Activated CD4-positive, alpha-beta T cell treated with anti-CD3 and anti-CD28 coated beads, Interleukin-2, amount 10 ng/mL, durations not matched to agents 24 days and 14 days (primary cell): Measurements from ENCODE around the gene METTL22. TPM values are rescaled to one million over a fixed set of nuclear protein-coding genes. Genes with fewer than 3 reads are reported as not detected.

Source experiments
- DNase-seq: peaks from one replicate; pipeline ENCODE4 v3.0.0; 2022
- H3K27ac Mint-ChIP-seq: one replicate; pipeline ENCODE4 v1.8.0; 2022; ENCODE audit warnings: mild to moderate bottlenecking, mixed read lengths
- H3K27me3 Mint-ChIP-seq: one replicate; pipeline ENCODE4 v1.8.0; 2022; ENCODE audit warnings: mixed read lengths
- H3K36me3 Mint-ChIP-seq: one replicate; pipeline ENCODE4 v1.8.0; 2022; ENCODE audit warnings: low read depth, mild to moderate bottlenecking, mixed read lengths
- H3K4me1 Mint-ChIP-seq: one replicate; pipeline ENCODE4 v1.8.0; 2021; ENCODE audit warnings: mixed read lengths
- H3K4me3 Mint-ChIP-seq: one replicate; pipeline ENCODE4 v1.8.0; 2022; ENCODE audit warnings: mild to moderate bottlenecking, moderate library complexity, mixed read lengths
- H3K9me3 Mint-ChIP-seq: one replicate; pipeline ENCODE4 v1.8.0; 2021; ENCODE audit warnings: mixed read lengths
- intact Hi-C: fragments of 100-400 bp; cut with micrococcal nuclease; formaldehyde crosslinking; loops from one replicate; pipeline ENCODE4 v1.15.1; 2023
- total RNA-seq: library from RNA; stranded (reverse); gene quantifications from 2 replicates; pipeline ENCODE4 v1.2.3, GENCODE V29; 2022

Gene METTL22
- total RNA-seq, 1 donor from 2014 or later: 38.4 TPM

GRCh38 chr16:8585857-8586256 is 35.6 kb upstream of the METTL22 start:
- Mint-ChIP-seq H3K4me3 (no peak overlapping the region), H3K27me3 (peaks cover 20% of the 10 kb centered on the region), H3K9me3 (no peaks in the 10 kb centered on the region), H3K4me1 (peaks cover 3% of the 10 kb centered on the region), H3K27ac (no peak overlapping the region), H3K36me3 (peaks cover 3% of the 10 kb centered on the region)
- no peak for DNase-seq
- intact Hi-C loops: no loop called here

GRCh38 chr16:8587065-8587464 is 34.4 kb upstream of the METTL22 start:
- Mint-ChIP-seq H3K4me1 (peaks cover under 1% of the 10 kb centered on the region), H3K4me3 (no peak overlapping the region), H3K27ac (no peak overlapping the region), H3K9me3 (no peaks in the 10 kb centered on the region), H3K27me3 (peaks cover 20% of the 10 kb centered on the region), H3K36me3 (peaks cover 3% of the 10 kb centered on the region)
- no peak for DNase-seq
- intact Hi-C loops: no loop called here

GRCh38 chr16:8588682-8589056 is 32.8 kb upstream of the METTL22 start:
- no peaks in the 10 kb centered on the region for H3K4me1 Mint-ChIP-seq
- H3K4me3 Mint-ChIP-seq: no peak overlapping the region
- intact Hi-C loops: no loop called here
- DNase-seq: no peak
- peaks cover 3% of the 10 kb centered on the region for H3K36me3 Mint-ChIP-seq
- no peaks in the 10 kb centered on the region for H3K9me3 Mint-ChIP-seq
- H3K27ac Mint-ChIP-seq: no peak overlapping the region
- H3K27me3 Mint-ChIP-seq: peaks cover 20% of the 10 kb centered on the region

- Mint-ChIP-seq H3K9me3 (no peaks in the 10 kb centered on the region), H3K4me1 (no peaks in the 10 kb centered on the region), H3K27ac (no peak overlapping the region), H3K27me3 (peaks cover 20% of the 10 kb centered on the region), H3K4me3 (no peak overlapping the region), H3K36me3 (peaks cover 3% of the 10 kb centered on the region)
- intact Hi-C loops: no loop called here
- DNase-seq: no peak
Observed at GRCh38 chr16:8589057-8589899, 32.2 kb upstream of the METTL22 start.

DNA sequence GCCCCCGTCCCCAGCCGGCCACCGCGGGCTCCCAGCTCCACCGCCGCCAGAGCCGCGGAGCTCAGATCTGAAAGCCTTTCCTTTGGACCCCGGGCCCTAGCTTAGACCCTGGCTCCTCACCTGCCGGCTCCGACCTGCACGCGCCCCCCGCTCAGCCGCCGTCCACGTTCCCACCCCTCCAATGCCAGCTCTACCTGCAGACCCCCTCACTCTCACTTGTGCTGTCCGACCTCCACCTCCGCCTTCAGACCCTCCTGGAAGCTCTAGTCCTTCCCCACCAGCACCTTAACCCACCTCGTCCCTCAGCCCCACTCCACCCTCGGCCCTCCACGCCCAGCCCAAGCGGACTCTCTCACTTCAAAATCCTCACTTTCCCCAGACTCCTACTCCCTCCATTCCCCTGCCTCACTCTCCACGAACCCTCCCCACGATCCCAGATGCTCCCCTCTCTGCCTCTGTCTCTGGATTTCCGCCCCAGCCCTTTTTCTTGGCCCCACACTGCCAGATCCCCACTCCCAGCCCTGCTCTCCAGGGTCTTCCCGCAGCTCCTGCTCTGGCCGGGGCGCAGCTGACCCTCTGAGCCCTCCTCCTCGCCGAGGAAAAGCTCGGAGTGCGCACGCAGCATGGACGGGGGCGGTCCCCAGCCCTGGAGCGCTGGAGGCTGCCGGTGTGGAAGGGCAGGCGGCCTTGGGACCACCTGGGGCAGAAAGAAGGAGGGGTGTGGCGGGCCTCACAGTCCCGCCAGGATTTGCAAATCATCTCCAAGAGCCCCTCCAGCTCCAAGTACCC is 31.4 kb upstream of the METTL22 start, which contains the start of gene TMEM114:
TSS of gene TMEM114 (minus strand) at position 612 of the 789 bp plus-strand sequence. CDS start 673 bp downstream, outside the sequence.
- intact Hi-C loops: no loop called here
- Mint-ChIP-seq H3K4me1 (no peaks in the 10 kb centered on the region), H3K36me3 (peaks cover 3% of the 10 kb centered on the region), H3K27ac (no peak within 1 kb of the TSS), H3K27me3 (peaks cover 20% of the 10 kb centered on the region), H3K9me3 (no peaks in the 10 kb centered on the region), H3K4me3 (no peak within 1 kb of the TSS)
- DNase-seq: no peak

DNA sequence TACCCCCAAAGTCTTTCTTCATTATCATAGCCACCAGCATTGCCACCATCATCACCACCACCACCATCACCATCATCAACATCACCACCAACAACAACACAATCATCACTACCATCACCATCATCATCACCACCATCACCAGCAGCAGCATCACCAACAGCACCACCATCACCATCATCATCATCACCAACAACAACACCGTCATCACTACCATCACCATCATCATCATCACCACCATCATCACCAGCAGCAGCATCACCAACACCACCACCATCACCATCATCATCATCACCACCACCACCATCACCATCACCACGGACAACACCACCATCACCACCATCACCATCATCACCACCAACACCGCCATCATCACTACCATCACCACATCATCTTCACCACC is 30.7 kb upstream of the METTL22 start:
- DNase-seq: no peak
- Mint-ChIP-seq H3K27me3 (peaks cover 20% of the 10 kb centered on the region), H3K27ac (no peak overlapping the region), H3K36me3 (peaks cover 3% of the 10 kb centered on the region), H3K4me1 (no peaks in the 10 kb centered on the region), H3K9me3 (no peaks in the 10 kb centered on the region), H3K4me3 (no peak overlapping the region)
- intact Hi-C loops: no loop called here

GRCh38 chr16:8591451-8591850 is 30.0 kb upstream of the METTL22 start:
- Mint-ChIP-seq H3K4me1 (no peaks in the 10 kb centered on the region), H3K27ac (no peak overlapping the region), H3K36me3 (peaks cover 3% of the 10 kb centered on the region), H3K9me3 (no peaks in the 10 kb centered on the region), H3K27me3 (peaks cover 20% of the 10 kb centered on the region), H3K4me3 (no peak overlapping the region)
- no peak for DNase-seq
- intact Hi-C loops: no loop called here

- Mint-ChIP-seq H3K36me3 (peaks cover 3% of the 10 kb centered on the region), H3K4me1 (no peaks in the 10 kb centered on the region), H3K27me3 (peaks cover 2% of the 10 kb centered on the region), H3K27ac (no peak overlapping the region), H3K9me3 (no peaks in the 10 kb centered on the region), H3K4me3 (no peak overlapping the region)
- intact Hi-C loops: no loop called here
- DNase-seq: no peak
Observed at GRCh38 chr16:8594149-8594666, 27.3 kb upstream of the METTL22 start.

GRCh38 chr16:8595783-8596182 is 25.7 kb upstream of the METTL22 start:
- no peak overlapping the region for H3K4me3 Mint-ChIP-seq
- H3K27ac Mint-ChIP-seq: no peak overlapping the region
- no peak for DNase-seq
- intact Hi-C loops: no loop called here
- no peaks in the 10 kb centered on the region for H3K27me3 Mint-ChIP-seq
- H3K4me1 Mint-ChIP-seq: no peaks in the 10 kb centered on the region
- no peaks in the 10 kb centered on the region for H3K9me3 Mint-ChIP-seq
- H3K36me3 Mint-ChIP-seq: no peaks in the 10 kb centered on the region

- Mint-ChIP-seq H3K36me3 (no peaks in the 10 kb centered on the region), H3K4me1 (no peaks in the 10 kb centered on the region), H3K9me3 (no peaks in the 10 kb centered on the region), H3K4me3 (no peak overlapping the region), H3K27ac (no peak overlapping the region), H3K27me3 (no peaks in the 10 kb centered on the region)
- DNase-seq: no peak
- intact Hi-C loops: no loop called here
Observed at GRCh38 chr16:8596581-8596980, 24.9 kb upstream of the METTL22 start.

DNA sequence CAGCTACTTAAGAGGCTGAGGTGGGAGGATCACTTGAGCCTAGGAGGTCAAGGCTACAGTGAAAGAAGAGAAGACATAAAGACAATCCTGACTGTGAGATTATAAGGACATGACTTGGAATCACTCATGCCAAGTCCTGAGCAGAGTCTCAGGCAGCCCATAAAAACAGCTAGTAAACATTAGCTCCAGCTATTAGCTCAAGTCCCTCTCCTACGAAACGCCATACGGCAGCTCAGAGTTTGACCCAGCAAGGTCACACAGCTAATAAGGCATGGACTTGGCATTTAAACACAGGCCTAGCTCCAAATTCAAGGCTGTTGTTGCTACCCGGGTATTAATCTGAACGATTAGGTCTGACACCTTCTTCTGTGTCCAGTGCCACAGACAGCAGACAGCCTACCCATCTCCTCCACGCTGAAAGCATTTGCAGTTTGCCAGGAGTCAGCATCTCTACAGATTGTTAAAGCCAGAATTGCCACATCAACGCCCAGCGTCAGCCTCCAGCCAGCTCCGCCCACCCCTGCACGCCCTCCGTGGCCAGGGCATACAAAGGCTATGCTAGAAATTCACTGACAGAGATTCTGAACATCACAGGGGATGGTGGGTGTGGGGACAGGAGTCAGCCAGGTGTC is 21.2 kb upstream of the METTL22 start:
- Mint-ChIP-seq H3K4me3 (no peak overlapping the region), H3K9me3 (no peaks in the 10 kb centered on the region), H3K4me1 (no peaks in the 10 kb centered on the region), H3K27me3 (peaks cover 1% of the 10 kb centered on the region), H3K36me3 (no peaks in the 10 kb centered on the region), H3K27ac (no peak overlapping the region)
- DNase-seq: no peak
- intact Hi-C loops: no loop called here

DNA sequence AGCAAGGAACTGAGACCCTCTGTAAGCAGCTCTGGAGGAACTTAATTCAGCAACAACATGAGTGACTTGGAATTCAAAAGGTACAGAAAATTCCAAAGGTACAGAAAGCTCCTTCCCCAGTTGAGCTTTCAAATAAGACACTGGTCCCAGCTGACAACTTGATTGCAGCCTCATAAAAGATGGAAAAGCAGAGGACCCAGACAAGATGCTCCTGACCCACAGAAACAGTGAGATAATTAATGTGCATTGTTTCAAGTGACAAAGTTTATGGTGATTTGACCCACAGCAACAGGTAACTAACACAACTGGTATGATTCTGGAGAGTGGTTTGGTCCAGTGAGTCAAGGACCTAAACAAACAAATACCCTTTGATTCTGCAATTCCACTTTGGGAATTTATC is 15.9 kb upstream of the METTL22 start:
- Mint-ChIP-seq H3K4me1 (no peaks in the 10 kb centered on the region), H3K36me3 (no peaks in the 10 kb centered on the region), H3K9me3 (no peaks in the 10 kb centered on the region), H3K27ac (no peak overlapping the region), H3K4me3 (no peak overlapping the region), H3K27me3 (peaks cover 4% of the 10 kb centered on the region)
- intact Hi-C loops: no loop called here
- DNase-seq: no peak

- DNase-seq: no peak
- intact Hi-C loops: no loop called here
- H3K27me3 Mint-ChIP-seq: peaks cover 4% of the 10 kb centered on the region
- H3K4me1 Mint-ChIP-seq: no peaks in the 10 kb centered on the region
- H3K36me3 Mint-ChIP-seq: no peaks in the 10 kb centered on the region
- no peak overlapping the region for H3K4me3 Mint-ChIP-seq
- no peak overlapping the region for H3K27ac Mint-ChIP-seq
- no peaks in the 10 kb centered on the region for H3K9me3 Mint-ChIP-seq
Observed at GRCh38 chr16:8607214-8607613, 14.3 kb upstream of the METTL22 start.

- Mint-ChIP-seq H3K4me1 (no peaks in the 10 kb centered on the region), H3K27me3 (peaks cover 11% of the 10 kb centered on the region), H3K36me3 (no peaks in the 10 kb centered on the region), H3K4me3 (no peak overlapping the region), H3K27ac (no peak overlapping the region), H3K9me3 (no peaks in the 10 kb centered on the region)
- intact Hi-C loops: no loop called here
- DNase-seq: no peak
Observed at GRCh38 chr16:8611122-8611521, 10.4 kb upstream of the METTL22 start.
